H1 (cell line): ENCODE measurements around the gene GRK3. TPM values are rescaled to one million over a fixed set of nuclear protein-coding genes. Genes with fewer than 3 reads are reported as not detected.

Source experiments
- CTCF ChIA-PET: fragments of 300-600 bp; sonication (Branson Sonifier 250); formaldehyde crosslinking; loops from one replicate; lab custom pipeline; 2021; ENCODE audit not compliant: partially characterized antibody; lab: Charles Lee
- POLR2A ChIA-PET: fragments of 300-600 bp; sonication (Branson Sonifier 250); formaldehyde crosslinking; loops from one replicate; lab custom pipeline; 2021; ENCODE audit warnings: inconsistent platforms; ENCODE audit not compliant: partially characterized antibody; lab: Charles Lee
- DNase-seq, 2 experiments: peaks; one replicate each; pipeline versions ENCODE4 v3.0.0 to v3.0.0-alpha.2; 2010 to 2022; ENCODE audit warnings: low spot score in 2 of 2, low read depth in 1 of 2, mixed read lengths in 1 of 2
- FAIRE-seq: peaks from 2 replicates; lab custom pipeline; 2011; peaks lifted over from hg19 to GRCh38; lab: Jason Lieb, UNC
- H2AFZ ChIP-seq: 2 replicates; pipeline ENCODE4 v1.8.1; 2012; ENCODE audit warnings: low read length, inconsistent platforms
- H2AK5ac ChIP-seq: 2 replicates; pipeline ENCODE4 v1.6.1; 2013; ENCODE audit warnings: low read depth, low read length
- H2BK120ac ChIP-seq: replicated peaks from 2 replicates; pipeline ENCODE3; 2013; ENCODE audit warnings: low read depth, low read length, inconsistent platforms
- H2BK12ac ChIP-seq: 2 replicates; pipeline ENCODE4 v1.6.1; 2013; ENCODE audit warnings: low read depth, low read length
- H2BK15ac ChIP-seq: 2 replicates; pipeline ENCODE4 v1.6.1; 2013; ENCODE audit warnings: low read length
- H2BK20ac ChIP-seq: 2 replicates; pipeline ENCODE4 v1.6.1; 2013; ENCODE audit warnings: low read length
- H2BK5ac ChIP-seq: 2 replicates; pipeline ENCODE4 v1.6.1; 2013; ENCODE audit warnings: low read depth, low read length
- H3K14ac ChIP-seq: 2 replicates; pipeline ENCODE4 v1.6.1; 2013; ENCODE audit warnings: inconsistent platforms; ENCODE audit not compliant: insufficient read length
- H3K18ac ChIP-seq: 2 replicates; pipeline ENCODE4 v1.6.1; 2013; ENCODE audit warnings: low read length; ENCODE audit errors: extremely low read depth
- H3K23ac ChIP-seq: 2 replicates; pipeline ENCODE4 v1.6.1; 2013; ENCODE audit warnings: inconsistent platforms; ENCODE audit not compliant: insufficient read length
- H3K23me2 ChIP-seq: 2 replicates; pipeline ENCODE4 v1.6.1; 2013; ENCODE audit warnings: low read depth, low read length
- H3K27ac ChIP-seq: 2 replicates; pipeline ENCODE4 v1.6.1; 2011; ENCODE audit warnings: low read depth, low read length, inconsistent platforms
- H3K27me3 ChIP-seq, 4 experiments: replicated peaks in 1 of 4; 1 replicate in 1 of 4; 2 replicates in 3 of 4; pipeline versions ENCODE4 v1.6.1 to v1.8.1; 2011 to 2013; ENCODE audit warnings: low read length in 3 of 4, mild to moderate bottlenecking in 3 of 4, inconsistent platforms in 2 of 4, mixed read lengths in 2 of 4, moderate library complexity in 1 of 4; ENCODE audit not compliant: control insufficient read depth in 3 of 4, insufficient read depth in 3 of 4; ENCODE audit errors: extremely low read depth in 1 of 4
- H3K36me3 ChIP-seq, 4 experiments: 2 replicates each; pipeline versions ENCODE4 v1.6.1 to v1.8.1; 2011 to 2013; ENCODE audit warnings: mild to moderate bottlenecking in 4 of 4, low read length in 3 of 4, moderate library complexity in 2 of 4, control low read depth in 1 of 4, inconsistent platforms in 1 of 4; ENCODE audit not compliant: insufficient read depth in 4 of 4, control insufficient read depth in 2 of 4
- H3K4ac ChIP-seq: replicated peaks from 2 replicates; pipeline ENCODE3; 2013; ENCODE audit warnings: low read length, low read depth, mixed read lengths, inconsistent platforms; ENCODE audit not compliant: insufficient read length
- H3K4me1 ChIP-seq, 4 experiments: replicated peaks in 1 of 4; 1 replicate in 1 of 4; 2 replicates in 3 of 4; pipeline versions ENCODE4 v1.6.1 to v1.8.1; 2011 to 2013; ENCODE audit warnings: low read length in 3 of 4, inconsistent platforms in 2 of 4, mixed read lengths in 1 of 4; ENCODE audit not compliant: insufficient read depth in 4 of 4, control insufficient read depth in 3 of 4
- H3K4me2 ChIP-seq, 2 experiments: 2 replicates each; pipeline versions ENCODE4 v1.6.1 to v1.8.1; 2011 to 2013; ENCODE audit warnings: low read depth in 2 of 2, low read length in 2 of 2, control low read depth in 1 of 2, inconsistent platforms in 1 of 2, mild to moderate bottlenecking in 1 of 2; ENCODE audit not compliant: insufficient read depth in 1 of 2
- H3K4me3 ChIP-seq, 4 experiments: fragments of 200-600, 300-600 bp in 1 of 4; sonication (generic), shearing (Covaris generic), sonication (Bioruptor Twin) in 1 of 4; 2 replicates each; pipeline versions ENCODE4 v1.5.1 to v1.8.1; 2011 to 2016; ENCODE audit warnings: low read length in 4 of 4, low read depth in 3 of 4, control low read depth in 2 of 4, inconsistent platforms in 2 of 4, mild to moderate bottlenecking in 2 of 4, mixed read lengths in 1 of 4, moderate library complexity in 1 of 4; ENCODE audit not compliant: insufficient read depth in 2 of 4; ENCODE audit errors: extremely low read depth in 1 of 4
- H3K56ac ChIP-seq: replicated peaks from 2 replicates; pipeline ENCODE3; 2013; ENCODE audit warnings: low read depth, mild to moderate bottlenecking, mixed read lengths, low read length, inconsistent platforms; ENCODE audit not compliant: insufficient read length
- H3K79me1 ChIP-seq: 2 replicates; pipeline ENCODE4 v1.6.1; 2013; ENCODE audit warnings: low read depth, low read length, control low read depth
- H3K79me2 ChIP-seq, 2 experiments: 2 replicates each; pipeline versions ENCODE4 v1.6.1 to v1.8.1; 2012 to 2013; ENCODE audit warnings: low read length in 2 of 2, mild to moderate bottlenecking in 2 of 2, inconsistent platforms in 1 of 2; ENCODE audit not compliant: insufficient read depth in 2 of 2, control insufficient read depth in 1 of 2
- H3K9ac ChIP-seq, 4 experiments: replicated peaks in 1 of 4; 1 replicate in 1 of 4; 2 replicates in 3 of 4; pipeline versions ENCODE4 v1.6.1 to v1.8.1; 2011 to 2013; ENCODE audit warnings: low read depth in 3 of 4, low read length in 3 of 4, control low read depth in 2 of 4, mild to moderate bottlenecking in 2 of 4, moderate library complexity in 2 of 4, inconsistent platforms in 1 of 4; ENCODE audit errors: extremely low read depth in 1 of 4
- H3K9me3 ChIP-seq, 2 experiments: 2 replicates each; pipeline versions ENCODE4 v1.6.1 to v1.8.1; 2012 to 2013; ENCODE audit warnings: mild to moderate bottlenecking in 2 of 2, moderate library complexity in 2 of 2, control low read depth in 1 of 2, inconsistent platforms in 1 of 2, low read depth in 1 of 2, low read length in 1 of 2, mixed read lengths in 1 of 2; ENCODE audit not compliant: insufficient read depth in 2 of 2
- H4K20me1 ChIP-seq, 2 experiments: replicated peaks in 1 of 2; 2 replicates each; pipeline versions ENCODE3 to v1.8.1; 2011 to 2013; ENCODE audit warnings: inconsistent platforms in 2 of 2, low read length in 2 of 2, mild to moderate bottlenecking in 1 of 2; ENCODE audit not compliant: insufficient read depth in 2 of 2, control insufficient read depth in 1 of 2
- H4K5ac ChIP-seq: 2 replicates; pipeline ENCODE4 v1.6.1; 2013; ENCODE audit warnings: low read length, low read depth, mixed read lengths, inconsistent platforms; ENCODE audit not compliant: insufficient read length
- H4K8ac ChIP-seq: 2 replicates; pipeline ENCODE4 v1.8.0; 2013; ENCODE audit warnings: mild to moderate bottlenecking, moderate library complexity, low read length, inconsistent platforms; ENCODE audit not compliant: insufficient read depth; ENCODE audit errors: extremely low read depth
- H4K91ac ChIP-seq: replicated peaks from 2 replicates; pipeline ENCODE3; 2013; ENCODE audit warnings: low read length, mixed read lengths, inconsistent platforms; ENCODE audit not compliant: insufficient read length
- BACH1 ChIP-seq: IDR thresholded peaks from 2 replicates; pipeline ENCODE4 v1.6.1; 2012; ENCODE audit warnings: low read length, improper control_type of control experiment
- RXRA ChIP-seq: IDR thresholded peaks from 2 replicates; pipeline ENCODE4 v1.6.1; 2011; ENCODE audit warnings: low read depth, mild to moderate bottlenecking, low read length, moderate library complexity; ENCODE audit not compliant: insufficient read depth
- SIRT6 ChIP-seq: IDR thresholded peaks from one replicate; pipeline ENCODE4 v1.7.1; 2012; ENCODE audit warnings: low read length, inconsistent platforms
- WGBS, 2 experiments: shearing (Covaris generic) in 1 of 2; methylation state at CpG; one replicate each; pipeline versions ENCODE4 v1.1.6 to v1.1.7; 2013 to 2015; ENCODE audit warnings: low lambda C conversion rate in 2 of 2, mixed read lengths in 2 of 2, inconsistent platforms in 1 of 2, low coverage in 1 of 2, missing lambda C conversion rate in 1 of 2; ENCODE audit not compliant: insufficient replicate concordance in 2 of 2, insufficient coverage in 1 of 2, insufficient read length in 1 of 2; ENCODE audit errors: extremely low coverage in 1 of 2, missing lambda C conversion rate in 1 of 2; 5-methylcytosine and 5-hydroxymethylcytosine counted together
- polyA plus RNA-seq, 7 experiments: library from polyadenylated mRNA; depleted of rRNA in 3 of 7; stranded (reverse) in 5 of 7; unstranded in 2 of 7; fragments of >200 nt in 5 of 7; fragments of 200-250 nt in 2 of 7; gene quantifications; 1 replicate in 5 of 7; 2 replicates in 1 of 7; 4 replicates in 1 of 7; pipeline versions ENCODE4 v1.2.1 to v1.2.3, GENCODE V29; 2011 to 2013; ENCODE audit warnings: missing spikeins in 2 of 7, mixed read lengths in 2 of 7
- total RNA-seq: library from RNA; stranded (reverse); fragmentation: NEBNext Ultra II Directional; extraction: Animal tissue kit (Norgen Biotek cat#: 25700); gene quantifications from 2 replicates; pipeline ENCODE4 v1.2.1, GENCODE V29; 2021
- TF ChIP-seq, protein P1 (sequence below): IDR thresholded peaks from 2 replicates; pipeline ENCODE4 v1.6.1; 2012; ENCODE audit warnings: low read length, inconsistent platforms

The GRK3 gene
- total and polyA plus RNA-seq, 2 of the 8 experiments (the other 6 are each of a cell fraction or from before 2014, with no cell fraction given) = 7.5 to 35.3 TPM

DNA sequence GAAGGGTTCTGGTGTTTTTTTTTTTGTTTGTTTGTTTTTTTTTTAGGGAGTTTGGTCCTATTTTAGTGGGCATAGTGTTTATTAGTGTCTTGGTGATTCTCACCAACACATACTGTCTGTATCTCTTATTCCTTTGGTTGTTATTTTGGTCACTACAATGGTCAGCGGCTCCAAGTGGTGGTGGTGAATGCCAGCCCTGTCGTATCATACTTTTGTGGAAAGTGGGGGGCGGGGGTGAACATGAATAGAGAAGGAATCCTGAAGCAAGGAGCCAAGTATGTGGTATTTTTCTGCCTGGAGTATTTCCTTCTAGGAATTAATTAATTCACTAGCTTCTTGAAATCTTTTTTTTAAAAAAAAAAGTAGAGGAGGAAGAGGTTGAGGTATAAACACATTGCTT is 79.6 kb downstream of the GRK3 start:
- CTCF ChIA-PET = interaction anchor here (1.2 kb wide), 1 partner anchor 129 kb away, joined by 3 read pairs; no protein-coding TSS in a partner anchor
- H3K56ac ChIP-seq = no peak overlapping the region
- H3K18ac ChIP-seq = no peak overlapping the region
- no peak overlapping the region for H2BK20ac ChIP-seq
- peaks cover 0 to 10% of the 10 kb centered on the region in 2 experiments; a peak in 1 of 4 replicates for H3K79me2 ChIP-seq
- DNase-seq = no peak
- no peak overlapping the region for H3K27ac ChIP-seq
- H4K91ac ChIP-seq = no peak overlapping the region
- H2AK5ac ChIP-seq = no peak overlapping the region
- no peak for FAIRE-seq
- H3K4me3 ChIP-seq = no peak overlapping the region
- H2BK5ac ChIP-seq = no peak overlapping the region
- no peaks in the 10 kb centered on the region for H3K27me3 ChIP-seq
- POLR2A ChIA-PET = interaction anchor here (0.5 kb wide), 1 partner anchor 67 kb away, joined by 3 read pairs; no protein-coding TSS in a partner anchor
- H4K8ac ChIP-seq = no peak overlapping the region
- 86% methylated on average over 3 of the region's 3 CpGs; no CpG with 5 or more reads in 1 of the 2 experiments for WGBS, 2 experiments
- H3K36me3 ChIP-seq = peaks cover 0 to 4% (median 0%) of the 10 kb centered on the region in 4 experiments; a peak in 2 of 8 replicates
- no peak overlapping the region for H2AFZ ChIP-seq
- H3K23me2 ChIP-seq = no peaks in the 10 kb centered on the region
- H3K23ac ChIP-seq = no peak overlapping the region
- TF ChIP-seq SIRT6 (no peak), BACH1 (no peak), RXRA (no peak)
- TF ChIP-seq, protein P1, sequence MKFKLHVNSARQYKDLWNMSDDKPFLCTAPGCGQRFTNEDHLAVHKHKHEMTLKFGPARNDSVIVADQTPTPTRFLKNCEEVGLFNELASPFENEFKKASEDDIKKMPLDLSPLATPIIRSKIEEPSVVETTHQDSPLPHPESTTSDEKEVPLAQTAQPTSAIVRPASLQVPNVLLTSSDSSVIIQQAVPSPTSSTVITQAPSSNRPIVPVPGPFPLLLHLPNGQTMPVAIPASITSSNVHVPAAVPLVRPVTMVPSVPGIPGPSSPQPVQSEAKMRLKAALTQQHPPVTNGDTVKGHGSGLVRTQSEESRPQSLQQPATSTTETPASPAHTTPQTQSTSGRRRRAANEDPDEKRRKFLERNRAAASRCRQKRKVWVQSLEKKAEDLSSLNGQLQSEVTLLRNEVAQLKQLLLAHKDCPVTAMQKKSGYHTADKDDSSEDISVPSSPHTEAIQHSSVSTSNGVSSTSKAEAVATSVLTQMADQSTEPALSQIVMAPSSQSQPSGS = no peak
- H3K79me1 ChIP-seq = no peaks in the 10 kb centered on the region
- H3K4ac ChIP-seq = no peak overlapping the region
- no peak overlapping the region for H2BK12ac ChIP-seq
- no peak overlapping the region for H4K5ac ChIP-seq
- peaks cover 0 to 6% (median 0%) of the 10 kb centered on the region in 4 experiments; a peak in 5 of 7 replicates for H3K4me1 ChIP-seq
- H3K4me2 ChIP-seq = no peak overlapping the region
- no peak overlapping the region for H3K9ac ChIP-seq
- no peak overlapping the region for H2BK120ac ChIP-seq
- peaks cover 0 to 2% of the 10 kb centered on the region in 2 experiments for H4K20me1 ChIP-seq
- no peak overlapping the region for H3K14ac ChIP-seq
- no peak overlapping the region for H2BK15ac ChIP-seq
- peaks cover 4 to 8% of the 10 kb centered on the region in 2 experiments; a peak in 2 of 4 replicates for H3K9me3 ChIP-seq
